Gastrocnemius medialis (tissue), 4 donors: ENCODE results near the gene FAH. TPM values are rescaled to one million over a fixed set of nuclear protein-coding genes. Genes with fewer than 3 reads are reported as not detected.
A peak's percentile ranks its signal among the peaks of the same experiment; 100 is the strongest.

Source experiments
- ATAC-seq, 2 donors: fragments of 150-250 bp; one replicate each; pipeline ENCODE4 v1.9.1; 2016
- DNase-seq, 2 donors: peaks; one replicate each; pipeline ENCODE4 v3.0.0-alpha.2; 2019
- H3K27ac ChIP-seq, 4 donors: fragments of 200-600 bp; sonication (generic); 1 replicate in 1 of 4; 2 replicates in 3 of 4; pipeline ENCODE4 v1.5.1; 2016 to 2018; ENCODE audit warnings: mild to moderate bottlenecking in 2 of 4, moderate library complexity in 1 of 4
- H3K27me3 ChIP-seq, 3 donors: fragments of 200-600 bp; sonication (generic) in 2 of 3; 1 replicate in 1 of 3; 2 replicates in 2 of 3; pipeline versions ENCODE4 v1.5.1 to v1.6.0; 2016 to 2019; ENCODE audit warnings: mild to moderate bottlenecking in 1 of 3, moderate library complexity in 1 of 3
- H3K36me3 ChIP-seq, 2 donors: fragments of 200-600 bp; sonication (generic) in 1 of 2; one replicate each; pipeline ENCODE4 v1.5.1; 2017 to 2018
- H3K4me1 ChIP-seq, 2 donors: fragments of 200-600 bp; sonication (generic) in 1 of 2; one replicate each; pipeline ENCODE4 v1.5.1; 2016 to 2017; ENCODE audit warnings: mild to moderate bottlenecking in 2 of 2
- H3K4me3 ChIP-seq, 4 donors: fragments of 200-600 bp; sonication (generic) in 3 of 4; 1 replicate in 1 of 4; 2 replicates in 3 of 4; pipeline ENCODE4 v1.5.1; 2016 to 2019; ENCODE audit warnings: mild to moderate bottlenecking in 2 of 4
- H3K9me3 ChIP-seq, 3 donors: fragments of 200-600 bp; sonication (generic) in 2 of 3; 1 replicate in 1 of 3; 2 replicates in 2 of 3; pipeline ENCODE4 v1.5.1; 2016 to 2019
- POLR2A ChIP-seq, 2 donors: fragments of 450-650 bp; IDR thresholded peaks; one replicate each; pipeline ENCODE4 v1.6.1; 2017; ENCODE audit warnings: antibody characterized with exemption in 2 of 2, mild to moderate bottlenecking in 2 of 2, moderate library complexity in 2 of 2
- in situ Hi-C, 4 donors: fragments of 200-750 bp; cut with MboI; loops; one replicate each; pipeline versions ENCODE4 v1.15.0 to v1.8.0; 2017; ENCODE audit warnings: low sequenced_read_pairs in 4 of 4
- intact Hi-C: fragments of 100-400 bp; cut with DNase I; formaldehyde crosslinking; loops from one replicate; pipeline ENCODE4 v1.15.1; 2023; ENCODE audit warnings: low total_unique reads
- total RNA-seq, 4 donors: library from RNA; depleted of rRNA; stranded (reverse); fragments of >200 nt; gene quantifications; one replicate each; pipeline versions ENCODE4 v1.1.0 to v1.2.3, GENCODE V29; 2016
- TF ChIP-seq, protein P1 (sequence below), 5 experiments: fragments of 450-650 bp in 3 of 5; fragments of 200-600 bp in 2 of 5; sonication (generic) in 2 of 5; IDR thresholded peaks in 4 of 5; conservative IDR thresholded peaks in 1 of 5; 1 replicate in 4 of 5; 2 replicates in 1 of 5; pipeline ENCODE4 v1.5.1; 2016 to 2019; ENCODE audit warnings: antibody characterized with exemption in 5 of 5, mild to moderate bottlenecking in 3 of 5, moderate library complexity in 3 of 5

Gene FAH
- total RNA-seq, 4 donors from 2014 or later = 7.7 to 16.7 (median 12.3) TPM

DNA sequence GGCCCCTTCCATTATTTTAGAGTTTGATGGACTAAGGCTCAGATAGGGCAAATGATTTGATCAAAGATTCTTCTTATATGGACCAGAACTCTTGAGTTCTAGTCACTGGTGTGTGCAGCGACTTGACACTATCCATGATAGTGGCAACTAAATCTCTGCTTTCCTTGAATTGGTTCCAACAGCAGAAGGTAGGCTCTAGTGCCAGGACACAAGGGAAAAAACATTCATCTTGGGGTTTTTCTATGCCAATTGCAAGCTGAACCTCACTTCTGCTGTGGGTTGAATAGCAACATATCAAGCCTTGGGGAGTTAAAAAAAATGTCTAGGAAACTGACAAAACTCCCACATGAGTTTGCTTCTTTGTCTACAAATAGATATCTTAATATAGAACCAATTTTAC is 64.1 kb downstream of the FAH start:
- Histone ChIP-seq H3K27ac (no peak overlapping the region), H3K4me3 (no peak overlapping the region), H3K36me3 (no peaks in the 10 kb centered on the region), H3K4me1 (peaks cover 0 to 6% of the 10 kb centered on the region in 2 donors), H3K9me3 (no peaks in the 10 kb centered on the region), H3K27me3 (no peaks in the 10 kb centered on the region)
- TF ChIP-seq, protein P1, sequence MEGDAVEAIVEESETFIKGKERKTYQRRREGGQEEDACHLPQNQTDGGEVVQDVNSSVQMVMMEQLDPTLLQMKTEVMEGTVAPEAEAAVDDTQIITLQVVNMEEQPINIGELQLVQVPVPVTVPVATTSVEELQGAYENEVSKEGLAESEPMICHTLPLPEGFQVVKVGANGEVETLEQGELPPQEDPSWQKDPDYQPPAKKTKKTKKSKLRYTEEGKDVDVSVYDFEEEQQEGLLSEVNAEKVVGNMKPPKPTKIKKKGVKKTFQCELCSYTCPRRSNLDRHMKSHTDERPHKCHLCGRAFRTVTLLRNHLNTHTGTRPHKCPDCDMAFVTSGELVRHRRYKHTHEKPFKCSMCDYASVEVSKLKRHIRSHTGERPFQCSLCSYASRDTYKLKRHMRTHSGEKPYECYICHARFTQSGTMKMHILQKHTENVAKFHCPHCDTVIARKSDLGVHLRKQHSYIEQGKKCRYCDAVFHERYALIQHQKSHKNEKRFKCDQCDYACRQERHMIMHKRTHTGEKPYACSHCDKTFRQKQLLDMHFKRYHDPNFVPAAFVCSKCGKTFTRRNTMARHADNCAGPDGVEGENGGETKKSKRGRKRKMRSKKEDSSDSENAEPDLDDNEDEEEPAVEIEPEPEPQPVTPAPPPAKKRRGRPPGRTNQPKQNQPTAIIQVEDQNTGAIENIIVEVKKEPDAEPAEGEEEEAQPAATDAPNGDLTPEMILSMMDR (IDR thresholded peaks at IDR 0.05 in 4 of 5, conservative IDR thresholded peaks at IDR 0.05 in 1 of 5) = no peak
- no peak for TF ChIP-seq POLR2A (IDR thresholded peaks at IDR 0.05)
- intact Hi-C loops (no loop called here), in situ Hi-C loops (no loop called here)
- DNase-seq (no peak), ATAC-seq (no peak)

DNA sequence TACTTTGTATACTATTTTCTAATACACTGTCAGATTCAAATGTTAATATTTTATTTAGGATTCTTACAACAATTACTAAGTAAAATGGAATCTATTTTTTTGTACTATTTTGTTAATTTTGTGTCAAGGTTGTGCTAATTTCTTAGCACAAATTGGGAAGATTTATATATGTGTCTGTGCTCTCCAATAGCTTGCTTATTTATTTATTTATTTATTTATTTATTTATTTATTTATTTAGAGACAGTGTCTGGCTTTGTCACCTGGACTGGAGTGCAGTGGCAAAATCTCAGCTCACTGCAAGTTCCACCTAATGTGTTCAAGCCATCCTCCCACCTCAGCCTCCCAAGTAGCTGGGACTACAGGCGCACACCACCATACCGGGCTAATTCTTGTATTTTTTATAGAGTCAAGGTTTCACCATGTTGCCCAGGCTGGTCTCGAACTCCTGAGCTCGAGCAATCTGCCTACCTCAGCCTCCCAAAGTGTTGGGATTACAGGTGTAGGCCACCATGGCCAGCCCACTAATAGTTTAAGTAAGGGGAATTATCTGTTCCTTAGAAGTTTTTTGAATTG is 64.6 kb downstream of the FAH start:
- H3K9me3 ChIP-seq = no peaks in the 10 kb centered on the region
- in situ Hi-C loops = no loop called here
- intact Hi-C loops = no loop called here

DNA sequence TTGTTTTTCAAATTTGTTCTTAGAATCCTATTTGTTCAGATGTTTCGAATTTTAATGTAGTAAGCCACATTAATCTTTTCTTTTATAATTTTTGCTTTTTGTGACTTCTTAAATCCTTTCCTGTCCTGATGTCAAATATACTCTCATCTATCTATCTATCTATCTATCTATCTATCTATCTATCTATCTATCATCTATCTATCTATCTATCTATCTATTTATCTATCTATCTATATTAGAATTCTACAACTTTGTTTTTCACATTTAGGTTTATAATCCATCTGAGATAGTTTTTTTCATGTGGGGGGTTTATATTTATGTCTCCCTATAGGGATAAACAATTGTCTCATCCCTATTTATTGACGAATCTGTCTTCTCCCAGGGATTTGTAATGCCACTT is 67.2 kb downstream of the FAH start:
- H3K27ac ChIP-seq = no peak overlapping the region
- no peak for TF ChIP-seq POLR2A (IDR thresholded peaks at IDR 0.05)
- intact Hi-C loops = no loop called here
- in situ Hi-C loops = no loop called here
- H3K27me3 ChIP-seq = no peaks in the 10 kb centered on the region
- no peak for ATAC-seq
- DNase-seq = no peak
- H3K4me1 ChIP-seq = no peaks in the 10 kb centered on the region
- H3K4me3 ChIP-seq = no peak overlapping the region
- no peaks in the 10 kb centered on the region for H3K36me3 ChIP-seq
- no peaks in the 10 kb centered on the region for H3K9me3 ChIP-seq

More for the DNA sequence above, 64.6 kb downstream of the FAH start:
- H3K4me3 ChIP-seq = no peak overlapping the region
- TF ChIP-seq, protein P1 (IDR thresholded peaks at IDR 0.05 in 4 of 5, conservative IDR thresholded peaks at IDR 0.05 in 1 of 5) = no peak
- no peak for TF ChIP-seq POLR2A (IDR thresholded peaks at IDR 0.05)
- ATAC-seq (no peak), DNase-seq (no peak)
- no peaks in the 10 kb centered on the region for H3K36me3 ChIP-seq
- H3K4me1 ChIP-seq = peaks cover 0 to under 1% of the 10 kb centered on the region in 2 donors
- H3K27me3 ChIP-seq = no peaks in the 10 kb centered on the region
- no peak overlapping the region for H3K27ac ChIP-seq

DNA sequence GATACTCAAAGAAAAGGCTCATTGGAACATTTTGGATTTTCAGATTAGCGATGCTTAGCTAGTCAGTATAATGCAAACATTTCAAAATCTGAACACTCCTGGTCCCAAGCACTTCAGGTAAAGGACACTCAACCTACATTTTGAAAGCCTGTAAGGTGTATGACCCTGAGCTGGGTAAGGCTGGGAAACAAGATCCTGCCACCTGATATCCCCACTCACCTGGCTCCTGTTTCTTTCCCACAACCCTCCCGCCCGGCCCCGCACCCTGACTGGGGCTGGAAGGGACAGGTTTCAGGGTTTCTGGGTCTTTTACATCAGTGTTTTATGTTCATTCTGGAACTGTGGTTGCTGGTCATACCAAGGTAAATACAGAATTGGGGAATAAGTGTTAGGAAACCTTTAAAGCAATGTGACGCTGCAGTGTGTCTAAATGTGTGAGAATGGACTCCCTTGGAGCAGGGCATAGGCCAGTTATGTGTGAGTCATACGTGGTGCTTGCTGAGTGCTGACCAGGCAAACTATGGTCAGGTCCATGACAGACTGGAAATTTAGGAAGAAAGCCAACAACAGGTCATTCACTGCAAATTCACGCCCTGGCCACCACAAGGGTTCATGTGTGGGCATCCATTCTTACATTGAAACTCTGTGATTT is 76.3 kb downstream of the FAH start:
- no peak for TF ChIP-seq POLR2A (IDR thresholded peaks at IDR 0.05)
- TF ChIP-seq, protein P1 (IDR thresholded peaks at IDR 0.05 in 4 of 5, conservative IDR thresholded peaks at IDR 0.05 in 1 of 5) = no peak
- intact Hi-C loops (no loop called here), in situ Hi-C loops (no loop called here)
- ATAC-seq = peak in 1 of 2 donors; percentile 46
- DNase-seq = no peak
- H3K36me3 ChIP-seq = no peaks in the 10 kb centered on the region
- no peak overlapping the region for H3K4me3 ChIP-seq
- H3K27ac ChIP-seq = no peak overlapping the region
- H3K9me3 ChIP-seq = no peaks in the 10 kb centered on the region
- H3K4me1 ChIP-seq = no peaks in the 10 kb centered on the region
- H3K27me3 ChIP-seq = peaks cover 0 to 4% (median 0%) of the 10 kb centered on the region in 3 donors

DNA sequence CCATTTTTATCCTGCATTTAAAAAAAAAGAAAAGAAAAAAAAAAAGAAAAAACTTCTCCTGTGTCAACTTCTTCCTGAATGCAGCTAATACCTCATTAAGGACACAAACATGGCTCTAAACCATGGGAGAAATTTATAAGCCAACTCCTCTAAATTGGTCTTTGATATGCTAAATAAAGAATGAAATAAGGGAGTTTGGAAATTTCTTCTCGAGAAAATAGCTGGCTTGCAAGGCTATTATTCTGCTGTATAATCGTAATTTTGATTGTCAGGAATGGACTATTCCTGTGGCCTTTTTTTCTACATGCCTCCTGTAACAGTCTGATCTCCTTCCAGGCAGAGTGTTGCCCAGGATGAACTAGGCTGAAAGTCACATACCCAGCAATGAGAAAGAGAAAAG is 78.6 kb downstream of the FAH start:
- Histone ChIP-seq H3K27ac (no peak overlapping the region), H3K9me3 (no peaks in the 10 kb centered on the region), H3K27me3 (peaks cover 0 to 4% (median 0%) of the 10 kb centered on the region in 3 donors), H3K4me3 (no peak overlapping the region), H3K36me3 (no peaks in the 10 kb centered on the region), H3K4me1 (no peaks in the 10 kb centered on the region)
- intact Hi-C loops = no loop called here
- no peak for ATAC-seq
- no peak for DNase-seq
- no peak for TF ChIP-seq POLR2A (IDR thresholded peaks at IDR 0.05)
- TF ChIP-seq, protein P1 (IDR thresholded peaks at IDR 0.05 in 4 of 5, conservative IDR thresholded peaks at IDR 0.05 in 1 of 5) = no peak
- in situ Hi-C loops = no loop called here
